DND-41 (cell line): ENCODE results near the gene SPATA18.

ENCODE experiments used
- EZH2 ChIP-seq: IDR thresholded peaks from 3 replicates; pipeline ENCODE4 v1.6.1; 2012; ENCODE audit warnings: borderline replicate concordance, low read depth, mild to moderate bottlenecking, moderate library complexity, low read length, inconsistent platforms; ENCODE audit not compliant: severe bottlenecking
- TF ChIP-seq, protein P1 (sequence below): IDR thresholded peaks from 2 replicates; pipeline ENCODE4 v1.5.1; 2012; ENCODE audit warnings: borderline replicate concordance, low read length, moderate library complexity, mild to moderate bottlenecking; ENCODE audit not compliant: poor library complexity, severe bottlenecking; ENCODE audit errors: extremely low read depth

DNA sequence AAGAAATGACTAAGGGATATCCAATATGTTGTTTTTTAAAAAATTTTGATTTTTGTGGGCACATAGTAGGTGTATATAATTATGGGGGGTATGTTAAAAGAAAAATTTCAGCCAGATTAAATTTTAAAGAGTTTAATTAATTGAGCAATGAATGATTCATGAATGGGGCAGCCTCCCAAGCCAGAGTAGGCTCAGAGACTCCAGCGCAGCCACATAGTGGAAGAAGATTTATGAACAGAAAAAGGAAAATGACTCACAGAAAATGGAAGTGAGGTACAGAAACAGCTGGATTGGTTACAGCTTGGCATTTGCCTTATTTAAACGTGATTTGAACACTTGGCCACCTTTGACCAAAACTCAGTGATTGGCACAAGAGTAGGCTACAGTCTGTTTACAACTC, 91.7 kb downstream of the SPATA18 start:
- TF ChIP-seq, protein P1, sequence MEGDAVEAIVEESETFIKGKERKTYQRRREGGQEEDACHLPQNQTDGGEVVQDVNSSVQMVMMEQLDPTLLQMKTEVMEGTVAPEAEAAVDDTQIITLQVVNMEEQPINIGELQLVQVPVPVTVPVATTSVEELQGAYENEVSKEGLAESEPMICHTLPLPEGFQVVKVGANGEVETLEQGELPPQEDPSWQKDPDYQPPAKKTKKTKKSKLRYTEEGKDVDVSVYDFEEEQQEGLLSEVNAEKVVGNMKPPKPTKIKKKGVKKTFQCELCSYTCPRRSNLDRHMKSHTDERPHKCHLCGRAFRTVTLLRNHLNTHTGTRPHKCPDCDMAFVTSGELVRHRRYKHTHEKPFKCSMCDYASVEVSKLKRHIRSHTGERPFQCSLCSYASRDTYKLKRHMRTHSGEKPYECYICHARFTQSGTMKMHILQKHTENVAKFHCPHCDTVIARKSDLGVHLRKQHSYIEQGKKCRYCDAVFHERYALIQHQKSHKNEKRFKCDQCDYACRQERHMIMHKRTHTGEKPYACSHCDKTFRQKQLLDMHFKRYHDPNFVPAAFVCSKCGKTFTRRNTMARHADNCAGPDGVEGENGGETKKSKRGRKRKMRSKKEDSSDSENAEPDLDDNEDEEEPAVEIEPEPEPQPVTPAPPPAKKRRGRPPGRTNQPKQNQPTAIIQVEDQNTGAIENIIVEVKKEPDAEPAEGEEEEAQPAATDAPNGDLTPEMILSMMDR = no peak
- no peak for TF ChIP-seq EZH2
